H9 (cell line): ENCODE results near the gene MRPL36. TPM values are rescaled to one million over a fixed set of nuclear protein-coding genes. Genes with fewer than 3 reads are reported as not detected.
A peak's percentile ranks its signal among the peaks of the same experiment; 100 is the strongest.

ENCODE experiments used
- DNase-seq: peaks from one replicate; pipeline ENCODE4 v3.0.0-alpha.2; 2017
- H2AFZ ChIP-seq: one replicate; pipeline ENCODE4 v1.6.1; 2013; ENCODE audit warnings: mild to moderate bottlenecking, low read length, control low read depth, moderate library complexity
- H2AK5ac ChIP-seq: 2 replicates; pipeline ENCODE4 v1.6.1; 2013; ENCODE audit warnings: low read length, control low read depth, mixed read lengths; ENCODE audit not compliant: insufficient read length
- H2BK120ac ChIP-seq: one replicate; pipeline ENCODE4 v1.6.1; 2013; ENCODE audit warnings: low read depth, mild to moderate bottlenecking, low read length, control low read depth, inconsistent platforms; ENCODE audit not compliant: poor library complexity, severe bottlenecking
- H2BK12ac ChIP-seq: 2 replicates; pipeline ENCODE4 v1.6.1; 2013; ENCODE audit warnings: low read length, control low read depth, mixed read lengths, low read depth; ENCODE audit not compliant: insufficient read length
- H2BK15ac ChIP-seq: 2 replicates; pipeline ENCODE4 v1.6.1; 2013; ENCODE audit warnings: low read depth, low read length, control low read depth
- H2BK20ac ChIP-seq: one replicate; pipeline ENCODE4 v1.6.1; 2013; ENCODE audit warnings: low read depth, mild to moderate bottlenecking, low read length, control low read depth, inconsistent platforms; ENCODE audit not compliant: poor library complexity, severe bottlenecking
- H2BK5ac ChIP-seq: 2 replicates; pipeline ENCODE4 v1.6.1; 2013; ENCODE audit warnings: low read length, control low read depth, mixed read lengths; ENCODE audit not compliant: insufficient read length
- H3K14ac ChIP-seq: 2 replicates; pipeline ENCODE4 v1.6.1; 2013; ENCODE audit warnings: low read length, control low read depth; ENCODE audit not compliant: insufficient read depth
- H3K18ac ChIP-seq: 2 replicates; pipeline ENCODE4 v1.6.1; 2013; ENCODE audit warnings: low read depth, mild to moderate bottlenecking, mixed read lengths, low read length, control low read depth; ENCODE audit not compliant: insufficient read length
- H3K23ac ChIP-seq: 2 replicates; pipeline ENCODE4 v1.6.1; 2013; ENCODE audit warnings: low read length, control low read depth, mixed read lengths, low read depth; ENCODE audit not compliant: insufficient read length
- H3K23me2 ChIP-seq: 2 replicates; pipeline ENCODE4 v1.6.1; 2013; ENCODE audit warnings: low read depth, mild to moderate bottlenecking, mixed read lengths, low read length, control low read depth; ENCODE audit not compliant: insufficient read length, poor library complexity, severe bottlenecking
- H3K27ac ChIP-seq: 2 replicates; pipeline ENCODE4 v1.5.1; 2013; ENCODE audit warnings: low read length, control low read depth, mixed read lengths, low read depth; ENCODE audit not compliant: insufficient read length
- H3K27me3 ChIP-seq: 2 replicates; pipeline ENCODE4 v1.6.1; 2013; ENCODE audit warnings: low read length, control low read depth, inconsistent platforms; ENCODE audit not compliant: insufficient read depth
- H3K4ac ChIP-seq: 2 replicates; pipeline ENCODE4 v1.6.1; 2013; ENCODE audit warnings: low read depth, mild to moderate bottlenecking, control low read depth, inconsistent platforms, low read length, moderate library complexity
- H3K4me1 ChIP-seq: 2 replicates; pipeline ENCODE4 v1.6.1; 2013; ENCODE audit warnings: low read length, control low read depth, inconsistent platforms; ENCODE audit not compliant: insufficient read depth
- H3K4me2 ChIP-seq: 2 replicates; pipeline ENCODE4 v1.6.1; 2013; ENCODE audit warnings: low read length, control low read depth, mixed read lengths; ENCODE audit not compliant: insufficient read length, insufficient read depth
- H3K56ac ChIP-seq: 2 replicates; pipeline ENCODE4 v1.6.1; 2013; ENCODE audit warnings: low read depth, mild to moderate bottlenecking, mixed read lengths, low read length, control low read depth; ENCODE audit not compliant: insufficient read length
- H3K79me1 ChIP-seq: 2 replicates; pipeline ENCODE4 v1.6.1; 2013; ENCODE audit warnings: low read depth, mild to moderate bottlenecking, moderate library complexity, low read length, control low read depth, inconsistent platforms; ENCODE audit not compliant: insufficient read depth, poor library complexity, severe bottlenecking
- H3K79me2 ChIP-seq: 2 replicates; pipeline ENCODE4 v1.6.1; 2013; ENCODE audit warnings: low read length, control low read depth, inconsistent platforms; ENCODE audit not compliant: insufficient read depth
- H3K9ac ChIP-seq: 2 replicates; pipeline ENCODE4 v1.6.1; 2013; ENCODE audit warnings: low read length, control low read depth, mixed read lengths; ENCODE audit not compliant: insufficient read length; ENCODE audit errors: extremely low read depth
- H3K9me3 ChIP-seq: one replicate; pipeline ENCODE4 v1.6.1; 2013; ENCODE audit warnings: low read depth, low read length, inconsistent platforms; ENCODE audit not compliant: control insufficient read depth
- H3T11ph ChIP-seq: one replicate; pipeline ENCODE4 v1.6.1; 2013; ENCODE audit warnings: mild to moderate bottlenecking, low read length, control low read depth, inconsistent platforms
- H4K20me1 ChIP-seq: one replicate; pipeline ENCODE4 v1.6.1; 2013; ENCODE audit not compliant: control insufficient read depth, insufficient read length, insufficient read depth
- H4K5ac ChIP-seq: 2 replicates; pipeline ENCODE4 v1.6.1; 2013; ENCODE audit warnings: low read depth, mild to moderate bottlenecking, mixed read lengths, low read length, control low read depth; ENCODE audit not compliant: insufficient read length
- H4K8ac ChIP-seq: replicated peaks from 2 replicates; pipeline ENCODE4 v1.6.1; 2013; ENCODE audit warnings: low read length, control low read depth, mixed read lengths, low read depth; ENCODE audit not compliant: insufficient read length
- H4K91ac ChIP-seq: 2 replicates; pipeline ENCODE4 v1.6.1; 2013; ENCODE audit warnings: low read depth, mild to moderate bottlenecking, moderate library complexity, mixed read lengths, low read length, control low read depth; ENCODE audit not compliant: insufficient read length
- H3K27ac Mint-ChIP-seq, 3 experiments: 2 replicates in 2 of 3; 3 replicates in 1 of 3; pipeline ENCODE4 v1.8.0; 2020 to 2021; ENCODE audit warnings: mixed read lengths in 3 of 3, mild to moderate bottlenecking in 1 of 3, moderate library complexity in 1 of 3
- H3K27me3 Mint-ChIP-seq: 2 replicates; pipeline ENCODE4 v1.8.0; 2021; ENCODE audit warnings: low read depth, mild to moderate bottlenecking, moderate library complexity, mixed read lengths
- H3K36me3 Mint-ChIP-seq, 3 experiments: 2 replicates in 2 of 3; 3 replicates in 1 of 3; pipeline ENCODE4 v1.8.0; 2020 to 2021; ENCODE audit warnings: low read depth in 3 of 3, mixed read lengths in 3 of 3; ENCODE audit not compliant: insufficient read depth in 1 of 3
- H3K4me1 Mint-ChIP-seq, 2 experiments: 2 replicates each; pipeline ENCODE4 v1.8.0; 2020; ENCODE audit warnings: mixed read lengths in 2 of 2
- H3K4me3 Mint-ChIP-seq, 2 experiments: 2 replicates in 1 of 2; 3 replicates in 1 of 2; pipeline ENCODE4 v1.8.0; 2020 to 2021; ENCODE audit warnings: mild to moderate bottlenecking in 2 of 2, mixed read lengths in 2 of 2, moderate library complexity in 1 of 2
- H3K9me3 Mint-ChIP-seq, 2 experiments: 2 replicates in 1 of 2; 3 replicates in 1 of 2; pipeline ENCODE4 v1.8.0; 2020; ENCODE audit warnings: mild to moderate bottlenecking in 2 of 2, mixed read lengths in 2 of 2, moderate library complexity in 1 of 2
- CTCF ChIP-seq: fragments of 200-600 bp; sonication (generic); conservative IDR thresholded peaks from 3 replicates; pipeline ENCODE4 v1.8.0; 2021; ENCODE audit warnings: antibody characterized with exemption, mild to moderate bottlenecking
- WGBS: extraction: QIAGEN DNeasy Blood & Tissue Kit; methylation state at CpG from one replicate; pipeline ENCODE4 v1.1.7; 2013; ENCODE audit warnings: missing lambda C conversion rate, low lambda C conversion rate, mixed read lengths; ENCODE audit not compliant: insufficient read length; ENCODE audit errors: extremely low coverage; 5-methylcytosine and 5-hydroxymethylcytosine counted together
- total RNA-seq: library from RNA; stranded (reverse); gene quantifications from 2 replicates; pipeline ENCODE4 v1.2.1, GENCODE V29; 2021

The MRPL36 gene
- total RNA-seq, 1 experiment from 2014 or later = 67.3 TPM

DNA sequence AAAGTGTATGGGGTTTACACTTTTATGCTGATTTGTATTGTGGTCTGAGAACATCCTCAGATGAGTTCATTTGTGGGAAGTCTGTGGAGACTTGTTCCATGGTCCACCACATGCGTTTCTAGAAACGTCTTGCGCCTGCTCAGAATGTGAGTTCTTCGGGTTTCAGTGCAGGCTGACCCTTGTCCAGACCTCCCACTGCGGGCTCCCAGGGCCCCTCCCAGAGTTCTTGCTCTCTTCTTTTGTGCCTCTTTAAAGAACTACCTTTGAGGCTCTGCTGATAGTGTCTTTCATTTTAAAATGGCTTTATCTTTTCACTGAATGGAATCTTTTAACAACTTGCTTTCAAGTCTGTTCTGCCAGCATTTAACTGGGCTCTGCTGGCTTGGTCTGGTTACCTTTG lies 19.1 kb upstream of the MRPL36 start:
- no peak overlapping the region for H2BK15ac ChIP-seq
- no peak overlapping the region for H3K18ac ChIP-seq
- no peak overlapping the region for H2BK20ac ChIP-seq
- H3K9ac ChIP-seq = no peak overlapping the region
- H3K14ac ChIP-seq = no peak overlapping the region
- no peaks in the 10 kb centered on the region for H3K27me3 ChIP-seq
- Mint-ChIP-seq H3K27me3 (no peaks in the 10 kb centered on the region; the same call in 1 of the 2 replicates), H3K4me1 (peaks cover 19 to 29% of the 10 kb centered on the region in 2 experiments), H3K4me3 (no peak overlapping the region), H3K9me3 (no peaks in the 10 kb centered on the region), H3K27ac (0 out of 7 replicates have a peak overlapping the region, but pooled peaks of 1 of the 3 experiments have one; percentile 35), H3K36me3 (peaks cover 50 to 88% (median 80%) of the 10 kb centered on the region in 3 experiments)
- no peaks in the 10 kb centered on the region for H3K4me1 ChIP-seq
- H2BK5ac ChIP-seq = no peak overlapping the region
- H4K91ac ChIP-seq = no peak overlapping the region
- TF ChIP-seq CTCF = no peak
- H3K56ac ChIP-seq = no peak overlapping the region
- DNase-seq = no peak
- no peak overlapping the region for H3K4ac ChIP-seq
- peaks cover 2% of the 10 kb centered on the region for H4K20me1 ChIP-seq
- no peak overlapping the region for H3K27ac ChIP-seq
- H3K79me1 ChIP-seq = no peaks in the 10 kb centered on the region
- H3K79me2 ChIP-seq = no peaks in the 10 kb centered on the region
- no peak overlapping the region for H3K4me2 ChIP-seq
- H3K9me3 ChIP-seq = no peaks in the 10 kb centered on the region
- H2AFZ ChIP-seq = no peak overlapping the region
- H2BK12ac ChIP-seq = no peak overlapping the region
- H3K23me2 ChIP-seq = no peaks in the 10 kb centered on the region
- no peak overlapping the region for H3K23ac ChIP-seq
- H2AK5ac ChIP-seq = no peak overlapping the region
- H4K8ac ChIP-seq = no peak overlapping the region
- no peak overlapping the region for H3T11ph ChIP-seq
- no peak overlapping the region for H4K5ac ChIP-seq
- no CpG with 5 or more reads among the region's 5 CpGs for WGBS
- no peak overlapping the region for H2BK120ac ChIP-seq
